Kasumi-1 (cell line): Measurements from ENCODE around the gene CCL19.
"Not testable (repeated sequence)": the region's sequence is repeated elsewhere in the genome, so short reads cannot be mapped to it uniquely, and the experiment has no call there.

Experiments
- DNase-seq, 2 experiments: peaks; one replicate each; lab custom pipeline; 2025; lab: John Stamatoyannopoulos, UW

Gene CCL19

DNA sequence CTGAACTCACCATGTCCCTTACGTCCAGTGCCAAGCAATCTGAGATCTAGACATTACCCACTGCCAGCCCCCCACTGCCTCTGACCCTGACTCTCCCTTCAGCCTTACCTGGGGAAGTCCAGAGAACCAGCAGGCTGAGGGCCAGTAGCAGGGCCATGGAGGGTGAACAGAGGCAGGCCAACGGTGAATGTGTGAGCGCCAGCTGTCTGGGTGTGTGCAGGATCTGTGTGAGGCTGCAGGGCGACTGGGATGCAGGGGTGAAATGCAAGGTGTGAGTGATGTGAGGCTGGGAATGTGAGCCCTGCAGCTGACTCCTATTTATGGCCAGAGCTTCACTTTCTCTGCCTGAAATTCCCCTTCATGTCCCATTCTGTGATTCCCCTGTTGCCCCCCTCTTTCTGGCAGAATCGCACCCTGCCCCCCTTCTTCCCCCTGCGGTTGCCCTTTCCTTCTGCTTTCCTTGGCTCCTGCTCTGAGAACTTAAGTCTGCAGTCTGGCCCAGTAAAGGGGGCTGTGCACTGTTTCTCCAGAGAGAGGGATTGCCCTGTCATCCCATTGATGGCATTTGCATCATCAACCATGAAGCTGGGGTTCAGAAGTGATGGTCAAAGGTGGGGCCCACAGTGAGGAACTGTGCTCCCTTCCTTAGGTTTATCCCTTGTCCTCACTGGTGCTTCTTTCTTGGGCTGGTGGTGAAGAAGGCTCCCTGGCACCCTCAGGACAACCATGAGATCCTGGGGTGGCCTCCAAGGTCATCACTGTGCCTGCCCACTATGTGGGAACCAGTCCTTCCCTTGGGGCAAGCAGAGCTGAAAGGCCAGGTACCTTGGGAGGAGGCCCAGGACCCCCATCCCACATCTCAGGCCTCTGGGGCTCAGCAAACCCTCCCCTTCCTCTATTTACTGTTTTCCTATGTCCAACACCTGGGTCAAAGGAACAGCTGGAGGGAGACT, at the start of gene CCL19:
CCL19 (minus strand) TSS at position 294 of the 953 bp plus-strand sequence; CDS start at position 157, 137 bp downstream.
- DNase-seq: peak; percentile 75 to 87

DNA sequence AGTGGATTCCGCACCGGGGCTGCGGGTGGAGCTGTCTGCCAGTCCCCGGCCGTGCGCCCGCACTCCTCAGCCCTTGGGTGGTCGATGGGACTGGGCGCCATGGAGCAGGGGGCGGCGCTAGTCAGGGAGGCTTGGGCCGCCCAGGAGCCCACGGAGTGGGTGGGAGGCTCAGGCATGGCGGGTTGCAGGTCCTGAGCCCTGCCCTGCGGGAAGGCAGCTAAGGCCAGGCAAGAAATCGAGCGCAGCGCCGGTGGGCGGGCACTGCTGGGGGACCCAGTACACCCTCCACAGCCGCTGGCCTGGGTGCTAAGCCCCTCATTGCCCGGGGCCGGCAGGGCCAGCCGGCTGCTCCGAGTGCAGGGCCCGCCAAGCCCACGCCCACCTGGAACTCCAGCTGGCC, 49.1 kb upstream of the CCL19 start:
- DNase-seq: not testable (repeated sequence)

DNA sequence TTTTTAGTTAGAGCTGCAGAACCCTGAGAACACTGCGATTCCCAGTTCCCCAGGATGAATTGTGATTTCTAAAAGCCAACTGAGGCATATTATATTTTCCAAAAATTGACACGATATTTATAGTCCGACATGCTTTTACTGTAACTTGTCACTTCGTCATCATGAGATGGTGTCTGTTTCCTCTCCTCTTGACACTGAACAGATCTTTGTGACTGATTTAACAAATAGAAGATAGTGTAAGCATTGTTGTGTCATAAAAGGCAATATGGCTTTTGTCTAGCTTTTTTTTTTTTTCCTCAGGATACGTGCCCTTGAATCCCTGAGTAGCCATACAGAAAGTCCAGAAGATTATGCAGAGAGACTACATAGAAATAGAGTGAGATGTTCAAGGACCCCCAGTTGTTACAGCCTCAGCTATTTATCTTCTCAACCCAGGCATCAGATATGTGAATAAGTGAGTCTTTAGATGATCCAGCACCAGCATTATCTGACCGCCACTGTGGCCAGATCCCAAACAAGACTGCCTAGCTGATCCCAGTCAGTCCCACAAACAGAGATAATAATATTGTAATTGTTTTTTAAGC, 46.7 kb upstream of the CCL19 start:
- DNase-seq: no peak

DNA sequence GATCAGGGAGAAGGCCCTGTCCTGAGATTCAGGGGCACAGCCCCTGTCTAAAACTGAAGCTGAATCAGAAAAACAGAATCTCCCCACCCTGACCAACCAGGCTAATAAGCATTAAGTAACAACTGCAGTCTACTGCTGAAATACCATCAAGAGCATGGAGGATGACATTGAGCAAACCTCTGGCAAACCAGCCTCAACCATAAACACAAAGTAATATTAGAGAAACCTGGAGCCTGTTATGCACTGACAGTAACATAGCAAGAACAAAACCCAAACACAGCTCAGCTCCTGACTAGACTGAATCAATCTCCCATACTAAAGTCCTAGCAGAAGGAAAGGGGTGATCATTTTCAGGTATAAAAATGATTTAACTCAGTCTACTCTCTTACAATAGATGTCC, 43.6 kb upstream of the CCL19 start:
- DNase-seq: no peak

DNA sequence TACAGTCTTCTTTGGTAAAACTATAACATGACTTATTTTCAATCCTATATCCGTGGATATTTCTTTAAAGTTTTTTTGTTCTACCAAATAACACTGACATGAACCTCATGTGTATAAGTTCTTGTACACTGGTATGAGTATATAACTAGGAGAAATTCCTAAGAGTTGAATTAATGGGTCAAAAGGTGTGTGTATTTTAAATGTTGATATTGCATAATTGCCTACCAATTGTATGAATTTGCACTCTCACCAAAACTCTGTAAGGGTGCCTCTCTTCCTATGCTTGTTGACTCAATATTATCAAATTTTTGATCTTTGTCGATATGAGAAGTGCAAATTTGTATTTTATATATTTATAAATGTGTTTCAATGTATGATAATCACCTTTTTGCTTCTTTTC, 41.8 kb upstream of the CCL19 start:
- no peak for DNase-seq

DNA sequence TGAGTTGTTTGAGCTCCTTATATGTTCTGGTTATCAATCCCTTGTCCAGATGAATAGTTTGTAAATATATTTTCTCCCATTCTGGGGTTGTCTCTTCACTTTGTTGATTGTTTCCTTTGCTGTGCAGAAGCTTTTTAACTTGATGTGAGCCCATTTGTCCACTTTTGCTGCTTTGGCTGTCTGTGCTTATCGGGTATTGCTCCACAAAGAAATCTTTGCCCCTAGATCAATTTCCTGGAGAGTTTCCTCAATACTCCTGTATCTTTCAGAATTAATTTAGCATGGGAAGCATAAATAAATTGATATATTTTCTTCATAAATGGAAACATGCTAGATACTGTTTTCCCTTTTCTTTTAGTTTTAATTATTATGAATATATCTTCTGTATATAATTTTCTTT, 41.4 kb upstream of the CCL19 start:
- no peak for DNase-seq

DNA sequence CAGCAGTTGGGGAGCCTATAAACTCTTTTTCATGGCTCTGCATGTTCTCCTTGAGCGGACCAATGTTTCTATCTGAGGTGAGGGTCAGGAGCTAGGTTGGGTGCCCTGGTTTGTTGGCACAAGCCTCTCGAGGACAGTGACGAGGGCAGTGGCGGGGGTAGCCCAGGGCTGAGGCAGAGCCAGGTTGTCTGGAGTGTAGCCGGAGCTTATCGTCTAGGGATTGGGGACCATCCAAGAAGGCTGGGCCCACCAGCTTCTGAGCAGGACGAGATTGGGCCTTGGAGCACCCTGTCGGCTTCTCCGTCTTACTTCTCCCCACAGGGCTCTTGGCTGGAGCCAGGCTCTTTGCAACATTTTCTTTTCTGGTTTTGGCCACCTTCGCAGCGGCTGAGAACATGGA, 32.1 kb upstream of the CCL19 start:
- DNase-seq: no peak

DNA sequence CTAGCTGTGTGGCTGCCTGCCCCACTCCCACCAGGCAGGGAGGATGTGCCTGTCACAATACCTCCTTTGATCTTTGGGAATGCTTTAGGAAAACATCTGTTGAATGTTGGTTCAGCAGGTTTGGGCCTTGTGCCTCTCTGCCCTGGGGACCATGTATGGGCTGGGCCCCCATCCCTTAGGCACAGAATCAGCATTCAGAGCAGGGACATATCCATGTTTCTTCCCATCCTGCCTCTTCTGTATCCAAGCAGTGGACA, 28.6 kb upstream of the CCL19 start:
- not testable (repeated sequence) for DNase-seq

DNA sequence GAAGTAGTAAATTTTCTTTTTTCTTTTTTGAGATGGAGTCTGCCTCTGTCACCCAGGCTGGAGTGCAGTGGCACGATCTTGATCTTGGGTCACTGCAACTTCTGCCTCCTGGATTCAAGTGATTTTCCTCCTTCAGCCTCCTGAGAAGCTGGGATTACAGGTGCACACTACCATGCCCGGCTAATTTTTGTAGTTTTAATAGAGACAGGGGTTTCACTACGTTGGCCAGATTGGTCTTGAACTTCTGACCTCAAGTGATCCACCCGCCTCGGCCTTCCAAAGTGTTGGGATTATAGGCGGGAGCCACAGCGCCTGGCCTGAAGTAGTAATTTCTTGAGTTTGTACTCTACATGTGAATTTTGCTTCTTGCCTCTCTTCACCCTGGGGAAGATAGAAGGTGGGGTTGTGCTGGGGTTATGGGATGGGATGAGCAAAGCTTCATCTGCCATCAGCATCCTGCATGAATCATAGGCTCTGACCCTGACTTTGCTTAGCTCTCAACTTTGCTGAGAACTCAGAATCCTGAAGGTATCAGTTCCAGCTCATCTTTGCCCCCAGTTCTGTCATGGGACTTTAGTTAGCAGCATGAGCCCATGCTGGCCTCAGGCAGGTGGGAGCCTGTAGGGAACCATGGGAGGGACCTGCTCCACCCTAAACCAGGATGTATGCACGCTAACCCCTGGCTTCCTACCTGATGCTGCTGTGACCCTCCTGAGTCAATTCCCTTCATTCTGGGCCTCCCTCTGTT, 28.1 kb upstream of the CCL19 start:
- no peak for DNase-seq

DNA sequence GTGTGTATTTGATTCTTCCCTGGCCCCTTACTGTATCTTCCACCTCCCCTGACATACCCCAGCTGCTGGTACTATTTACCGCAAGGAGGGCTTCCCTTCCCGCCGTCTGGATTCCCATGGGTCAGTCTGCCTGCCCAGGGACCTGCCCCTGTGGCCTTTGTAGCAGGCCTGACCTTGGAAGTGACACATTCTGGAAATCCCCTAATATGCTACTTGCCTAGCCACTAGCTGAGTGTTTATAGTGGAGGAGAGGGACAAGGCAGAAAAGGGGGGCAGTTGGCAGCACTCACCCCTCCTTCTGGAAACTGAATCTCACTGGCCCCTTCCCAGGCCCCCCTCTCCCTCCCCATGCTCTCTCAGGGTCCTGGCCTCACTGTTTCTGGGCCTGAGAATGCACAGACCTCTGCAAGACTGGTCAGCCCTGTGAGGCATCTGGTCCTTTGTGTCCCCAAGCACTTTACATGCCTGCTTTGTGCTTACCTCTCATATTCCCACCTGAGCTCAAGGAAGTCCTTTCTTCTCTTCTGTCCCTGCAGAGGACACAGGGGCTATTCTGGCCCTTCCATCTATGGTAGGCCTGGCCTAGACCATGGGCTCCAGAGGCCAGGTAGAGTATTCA, 27.0 kb upstream of the CCL19 start:
- no peak for DNase-seq

DNA sequence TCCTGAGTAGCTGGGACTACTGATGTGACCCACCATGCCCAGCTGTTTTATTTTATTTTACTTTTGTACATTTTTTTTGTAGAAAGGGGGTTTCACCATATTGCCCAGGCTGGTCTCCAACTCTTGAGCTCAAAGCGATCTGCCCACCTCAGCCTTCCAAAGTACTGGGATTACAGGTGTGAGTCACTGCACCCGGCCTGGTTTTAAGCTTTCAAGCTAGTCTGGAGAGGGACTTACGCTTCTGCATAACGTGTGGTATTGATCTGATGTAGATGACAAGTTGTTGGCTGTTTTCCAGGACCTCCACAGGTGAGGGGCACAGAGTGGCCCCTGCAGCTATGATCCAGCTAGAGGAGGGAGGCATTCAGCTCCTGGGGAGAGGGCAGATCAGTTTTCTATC, 25.6 kb upstream of the CCL19 start:
- no peak for DNase-seq

DNA sequence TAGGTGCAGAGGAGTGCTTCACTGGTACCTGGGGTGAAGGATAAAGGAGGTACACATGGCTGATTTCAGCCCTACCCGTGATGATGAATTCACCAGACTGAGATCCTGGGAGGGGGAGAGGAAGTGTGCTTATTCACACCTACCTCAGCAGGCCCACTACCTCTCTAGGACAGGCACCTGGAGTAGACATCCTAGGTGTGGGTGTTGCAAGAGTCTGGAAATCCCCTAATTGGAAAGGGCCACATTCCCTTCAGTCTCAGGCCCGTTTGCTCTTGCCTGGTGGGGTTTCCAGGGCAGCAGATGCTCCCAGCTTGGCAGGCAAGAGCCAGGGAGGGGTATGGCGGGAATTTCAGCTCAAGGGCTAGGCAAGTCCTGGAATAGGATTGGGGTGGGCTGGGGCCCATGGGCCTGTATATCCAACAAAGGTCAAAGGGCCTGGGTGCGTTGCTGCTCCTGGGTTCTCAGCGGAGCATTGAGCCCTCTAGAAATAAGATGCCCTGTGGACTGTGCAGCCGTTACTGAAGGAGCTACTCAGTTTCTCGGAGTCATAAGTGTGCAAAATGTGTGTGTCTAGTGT, 24.7 kb upstream of the CCL19 start:
- DNase-seq: no peak

DNA sequence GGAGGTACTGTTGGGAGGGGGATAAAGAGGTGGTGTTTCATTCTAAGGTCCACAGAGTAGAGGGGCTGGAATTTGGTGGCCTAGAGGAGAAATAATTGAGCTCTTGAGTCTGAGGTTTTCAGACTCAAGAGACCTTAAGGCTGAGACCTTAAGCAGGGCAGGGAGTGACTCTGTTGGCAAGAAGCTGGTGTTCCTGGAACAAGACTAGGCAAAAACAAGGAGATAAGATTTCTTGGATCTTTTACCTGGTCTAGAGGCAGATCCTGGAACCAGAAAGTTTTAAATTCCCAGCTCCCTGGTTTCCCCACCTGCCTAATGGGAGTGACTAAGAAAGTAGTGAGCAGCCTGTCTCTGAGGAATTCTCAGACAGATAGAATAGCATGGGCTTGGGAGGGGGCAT, 22.9 kb upstream of the CCL19 start:
- no peak for DNase-seq

DNA sequence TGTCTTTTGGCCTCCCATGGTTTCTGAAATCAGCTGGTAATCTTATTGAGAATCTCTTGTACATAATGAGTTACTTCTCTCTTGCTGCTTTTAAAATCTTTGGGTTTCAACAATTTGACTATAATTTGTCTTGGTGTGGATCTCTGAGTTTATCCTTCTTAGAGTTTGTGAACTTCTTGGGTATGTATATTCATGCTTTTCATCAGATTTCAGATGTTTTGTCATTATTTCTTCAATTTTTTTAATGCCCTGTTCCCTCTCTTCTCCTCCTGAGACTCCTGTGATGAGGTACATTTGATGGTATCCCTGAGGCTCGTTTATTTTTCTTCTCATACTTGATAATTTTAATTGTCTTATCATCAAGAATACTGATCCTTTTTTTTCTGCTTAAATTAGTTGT, 21.1 kb upstream of the CCL19 start:
- DNase-seq: no peak

DNA sequence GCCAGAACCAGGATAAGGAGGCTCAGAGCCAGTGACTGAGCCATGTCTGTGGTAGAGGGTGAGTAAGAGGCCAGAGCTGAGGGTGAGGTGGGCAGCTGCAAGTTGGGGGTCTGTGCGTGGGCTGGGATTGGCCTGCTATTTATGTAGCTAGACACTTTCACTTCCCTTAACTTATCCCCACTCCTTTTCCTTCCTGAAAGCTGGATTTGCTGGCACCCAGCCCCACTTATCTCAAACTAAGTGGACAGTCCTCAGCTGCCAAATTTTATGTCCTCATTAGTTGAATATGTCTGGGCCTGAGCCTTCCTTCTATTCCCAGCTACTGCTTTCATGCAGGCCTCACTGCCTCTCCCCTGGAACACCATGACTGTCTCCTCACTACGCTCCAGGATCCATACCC, 18.9 kb upstream of the CCL19 start, which contains the start of gene CCL21:
CCL21 (minus strand) TSS at position 114 of the 400 bp plus-strand sequence; CDS start at position 44, 70 bp downstream.
- DNase-seq: no peak

DNA sequence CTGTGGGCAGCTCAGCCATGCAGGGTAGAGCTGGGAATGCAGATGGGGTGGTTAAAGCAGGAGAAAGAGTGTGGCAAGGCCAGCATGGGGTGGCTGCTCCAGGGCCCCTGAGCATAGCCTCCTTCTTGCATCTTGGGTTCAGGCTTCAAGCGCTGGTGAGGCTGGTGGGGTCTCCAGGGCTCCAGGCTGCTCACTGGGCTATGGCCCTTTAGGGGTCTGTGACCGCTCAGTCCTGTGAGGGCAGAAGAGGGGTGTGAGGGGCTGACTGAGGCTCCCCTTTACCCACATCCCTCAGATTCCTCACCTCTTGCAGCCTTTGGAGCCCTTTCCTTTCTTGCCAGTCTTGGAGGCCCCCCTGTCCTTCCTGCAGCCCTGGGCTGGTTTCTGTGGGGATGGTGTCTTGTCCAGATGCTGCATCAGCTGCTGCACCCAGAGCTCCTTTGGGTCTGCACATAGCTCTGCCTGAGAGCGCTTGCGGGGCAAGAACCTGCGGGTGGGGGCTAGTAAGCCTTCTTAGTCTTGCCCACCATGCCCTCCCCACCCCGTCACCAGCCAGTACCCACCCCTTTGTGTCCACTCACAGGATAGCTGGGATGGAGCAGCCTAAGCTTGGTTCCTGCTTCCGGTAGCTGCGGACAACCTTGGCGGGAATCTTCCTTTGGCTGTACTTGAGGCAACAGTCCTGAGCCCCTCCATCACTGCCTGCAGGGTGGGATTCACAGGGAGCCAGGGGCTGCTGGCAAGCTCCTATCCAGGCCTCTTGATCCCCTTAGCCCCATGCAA, 18.3 kb upstream of the CCL19 start:
- no peak for DNase-seq

DNA sequence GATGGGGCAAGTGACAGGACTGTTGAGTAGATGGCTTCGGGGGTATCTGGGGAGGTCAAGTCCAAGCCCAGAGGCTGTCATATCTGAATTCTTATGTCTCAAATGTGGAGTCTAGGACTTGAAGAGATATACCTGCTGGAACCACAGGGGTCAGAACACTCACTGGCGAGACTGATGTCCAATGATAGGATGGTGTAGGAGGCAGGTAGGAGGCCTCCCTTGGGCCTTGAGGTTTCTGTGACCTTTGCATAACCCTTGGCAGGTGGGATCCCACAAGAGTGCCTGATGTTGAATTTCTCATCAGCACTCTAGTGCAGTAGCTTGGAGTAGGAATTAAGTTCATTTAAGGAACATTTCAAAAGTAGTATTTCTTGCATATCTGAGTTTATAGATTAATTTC, 16.1 kb upstream of the CCL19 start:
- no peak for DNase-seq

DNA sequence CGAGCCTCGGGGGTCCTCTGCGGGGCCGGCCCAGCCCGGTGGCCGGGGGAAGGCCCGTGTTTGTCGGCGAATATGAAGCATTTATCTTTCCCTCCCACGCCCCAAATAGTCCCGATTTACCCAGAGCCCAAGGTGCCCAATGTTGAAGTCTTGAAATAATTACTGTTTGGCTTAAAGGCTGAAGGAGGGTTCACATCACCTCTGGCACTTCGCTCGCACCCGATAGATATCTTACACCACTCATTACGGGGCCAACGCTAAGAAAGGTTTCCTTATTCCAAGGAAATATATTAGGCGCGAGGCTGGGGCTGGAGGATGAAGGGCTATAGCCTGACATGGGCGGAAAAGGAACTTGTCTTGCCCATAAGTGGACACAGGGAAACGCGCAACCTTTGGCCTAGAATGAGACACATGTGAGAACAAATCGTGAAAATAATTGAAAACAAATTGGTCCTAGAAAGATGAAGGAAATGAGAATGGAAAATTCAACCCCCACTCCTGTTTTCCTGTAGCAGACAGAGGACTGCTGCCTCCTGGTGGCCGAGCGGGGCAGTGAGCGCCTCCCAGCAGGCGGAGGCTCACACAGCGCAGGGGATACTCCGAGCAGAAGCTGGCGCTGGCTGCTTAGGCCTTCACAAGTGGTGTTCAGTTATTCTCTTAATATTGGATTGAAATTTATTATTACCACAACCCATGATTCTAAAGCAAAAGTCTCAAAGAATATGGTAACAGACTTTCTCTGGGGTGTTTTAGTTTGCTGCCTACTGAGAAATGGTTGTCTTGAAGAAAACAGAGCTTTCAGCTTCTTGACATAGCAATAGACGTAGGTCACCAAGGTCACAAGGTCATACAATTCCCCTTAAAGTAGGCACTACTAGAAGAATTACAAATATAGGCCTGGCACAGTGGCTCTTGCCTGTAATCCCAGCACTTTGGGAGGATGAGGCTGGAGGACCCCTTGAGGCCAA, 11.0 kb upstream of the CCL19 start:
- peak; percentile 58 to 78 for DNase-seq

DNA sequence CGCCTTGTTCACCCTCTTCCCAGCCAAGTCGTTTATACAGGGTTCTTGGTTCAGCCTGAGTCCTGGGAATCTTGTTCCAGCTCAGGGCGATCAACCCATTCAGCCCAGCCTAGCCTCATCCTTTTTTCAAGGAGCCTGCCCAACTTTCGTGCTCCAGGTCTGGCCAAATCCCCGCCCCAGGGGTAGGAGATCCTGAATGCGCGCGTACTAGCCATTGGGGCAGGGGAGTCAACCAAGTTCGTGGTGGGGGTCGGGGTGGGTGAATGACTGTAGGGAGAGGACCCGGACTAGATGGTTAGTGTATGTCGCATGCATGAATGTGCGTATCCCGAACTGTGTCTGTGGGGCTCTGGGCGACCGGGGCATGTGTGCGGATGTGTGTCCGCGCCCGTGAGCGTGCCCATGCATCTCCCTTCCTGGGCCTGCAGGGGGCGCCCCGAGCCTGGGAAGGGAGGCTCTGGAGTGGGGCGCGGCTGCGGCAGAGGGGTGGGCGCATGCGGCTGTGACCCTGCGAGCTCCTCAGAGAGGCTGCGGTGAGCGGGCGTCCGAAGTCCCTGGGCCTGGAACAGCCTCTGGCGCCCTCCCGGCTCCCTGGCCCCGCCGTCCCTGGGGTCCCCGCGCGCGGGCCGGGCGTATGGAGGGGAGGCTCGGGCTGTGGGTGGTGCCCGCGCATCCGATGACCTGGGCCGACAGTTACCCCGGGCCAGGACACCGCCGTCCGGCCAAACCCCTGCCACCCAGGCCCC, 10.1 kb upstream of the CCL19 start:
- DNase-seq: peak; percentile 33 to 52
